ENCODE measurements around the gene PIK3AP1.

DNA sequence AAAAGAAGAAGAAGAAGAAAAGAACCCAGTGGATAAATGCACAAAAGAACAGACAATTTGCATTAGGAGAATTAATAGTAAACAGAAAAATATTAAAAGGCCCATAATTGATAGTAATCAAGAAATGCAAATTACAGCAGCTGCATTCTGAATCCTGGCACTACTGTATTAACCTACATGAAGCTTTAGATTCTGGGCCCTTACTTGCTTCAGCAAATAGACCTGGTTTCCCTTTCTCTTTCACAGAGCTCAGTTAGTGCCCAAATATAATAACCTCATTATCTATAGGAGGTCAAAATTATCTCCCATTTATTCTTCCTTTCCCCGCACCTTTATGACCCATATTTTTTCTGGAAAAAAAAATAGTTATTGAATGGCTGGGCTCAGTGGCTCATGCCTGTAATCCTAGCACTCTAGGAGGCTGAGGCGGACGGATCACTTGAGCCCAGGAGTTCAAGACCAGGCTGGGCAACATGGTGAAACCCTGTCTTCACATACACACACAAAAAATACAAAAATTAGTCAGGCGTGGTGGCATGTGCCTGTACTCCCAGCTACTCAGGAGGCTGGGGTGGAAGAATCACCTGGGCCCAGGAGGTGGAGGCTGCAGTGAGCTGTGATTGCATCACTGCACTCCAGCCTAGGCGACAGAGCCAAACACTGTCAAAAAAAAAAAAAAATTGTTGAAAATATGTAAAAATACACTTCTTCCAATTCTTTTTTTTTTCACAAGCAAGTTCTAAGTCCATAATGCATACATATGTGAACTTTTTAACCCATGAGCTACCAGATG, 36.0 kb upstream of the PIK3AP1 start:
- TF ChIP-seq, protein P1, sequence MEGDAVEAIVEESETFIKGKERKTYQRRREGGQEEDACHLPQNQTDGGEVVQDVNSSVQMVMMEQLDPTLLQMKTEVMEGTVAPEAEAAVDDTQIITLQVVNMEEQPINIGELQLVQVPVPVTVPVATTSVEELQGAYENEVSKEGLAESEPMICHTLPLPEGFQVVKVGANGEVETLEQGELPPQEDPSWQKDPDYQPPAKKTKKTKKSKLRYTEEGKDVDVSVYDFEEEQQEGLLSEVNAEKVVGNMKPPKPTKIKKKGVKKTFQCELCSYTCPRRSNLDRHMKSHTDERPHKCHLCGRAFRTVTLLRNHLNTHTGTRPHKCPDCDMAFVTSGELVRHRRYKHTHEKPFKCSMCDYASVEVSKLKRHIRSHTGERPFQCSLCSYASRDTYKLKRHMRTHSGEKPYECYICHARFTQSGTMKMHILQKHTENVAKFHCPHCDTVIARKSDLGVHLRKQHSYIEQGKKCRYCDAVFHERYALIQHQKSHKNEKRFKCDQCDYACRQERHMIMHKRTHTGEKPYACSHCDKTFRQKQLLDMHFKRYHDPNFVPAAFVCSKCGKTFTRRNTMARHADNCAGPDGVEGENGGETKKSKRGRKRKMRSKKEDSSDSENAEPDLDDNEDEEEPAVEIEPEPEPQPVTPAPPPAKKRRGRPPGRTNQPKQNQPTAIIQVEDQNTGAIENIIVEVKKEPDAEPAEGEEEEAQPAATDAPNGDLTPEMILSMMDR (IDR thresholded peaks at IDR 0.05): no peak
- TF ChIP-seq RELA (CRISPR knock-in tag; IDR thresholded peaks at IDR 0.05; ENCODE audit: borderline replicate concordance) (no peak), ESRRA (CRISPR knock-in tag; IDR thresholded peaks at IDR 0.05; ENCODE audit: borderline replicate concordance) (no peak), NR2C2 (CRISPR knock-in tag; IDR thresholded peaks at IDR 0.05) (no peak), CBFB (CRISPR knock-in tag; IDR thresholded peaks at IDR 0.05; ENCODE audit: low read depth) (no peak)
- TF ChIP-seq, protein P2, sequence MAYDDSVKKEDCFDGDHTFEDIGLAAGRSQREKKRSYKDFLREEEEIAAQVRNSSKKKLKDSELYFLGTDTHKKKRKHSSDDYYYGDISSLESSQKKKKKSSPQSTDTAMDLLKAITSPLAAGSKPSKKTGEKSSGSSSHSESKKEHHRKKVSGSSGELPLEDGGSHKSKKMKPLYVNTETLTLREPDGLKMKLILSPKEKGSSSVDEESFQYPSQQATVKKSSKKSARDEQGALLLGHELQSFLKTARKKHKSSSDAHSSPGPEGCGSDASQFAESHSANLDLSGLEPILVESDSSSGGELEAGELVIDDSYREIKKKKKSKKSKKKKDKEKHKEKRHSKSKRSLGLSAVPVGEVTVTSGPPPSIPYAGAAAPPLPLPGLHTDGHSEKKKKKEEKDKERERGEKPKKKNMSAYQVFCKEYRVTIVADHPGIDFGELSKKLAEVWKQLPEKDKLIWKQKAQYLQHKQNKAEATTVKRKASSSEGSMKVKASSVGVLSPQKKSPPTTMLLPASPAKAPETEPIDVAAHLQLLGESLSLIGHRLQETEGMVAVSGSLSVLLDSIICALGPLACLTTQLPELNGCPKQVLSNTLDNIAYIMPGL (CRISPR knock-in tag; IDR thresholded peaks at IDR 0.05): no peak
- TF ChIP-seq, protein P3, sequence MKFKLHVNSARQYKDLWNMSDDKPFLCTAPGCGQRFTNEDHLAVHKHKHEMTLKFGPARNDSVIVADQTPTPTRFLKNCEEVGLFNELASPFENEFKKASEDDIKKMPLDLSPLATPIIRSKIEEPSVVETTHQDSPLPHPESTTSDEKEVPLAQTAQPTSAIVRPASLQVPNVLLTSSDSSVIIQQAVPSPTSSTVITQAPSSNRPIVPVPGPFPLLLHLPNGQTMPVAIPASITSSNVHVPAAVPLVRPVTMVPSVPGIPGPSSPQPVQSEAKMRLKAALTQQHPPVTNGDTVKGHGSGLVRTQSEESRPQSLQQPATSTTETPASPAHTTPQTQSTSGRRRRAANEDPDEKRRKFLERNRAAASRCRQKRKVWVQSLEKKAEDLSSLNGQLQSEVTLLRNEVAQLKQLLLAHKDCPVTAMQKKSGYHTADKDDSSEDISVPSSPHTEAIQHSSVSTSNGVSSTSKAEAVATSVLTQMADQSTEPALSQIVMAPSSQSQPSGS (CRISPR knock-in tag; IDR thresholded peaks at IDR 0.05; ENCODE audit: borderline replicate concordance, low read depth): no peak
- TF ChIP-seq, protein P4, sequence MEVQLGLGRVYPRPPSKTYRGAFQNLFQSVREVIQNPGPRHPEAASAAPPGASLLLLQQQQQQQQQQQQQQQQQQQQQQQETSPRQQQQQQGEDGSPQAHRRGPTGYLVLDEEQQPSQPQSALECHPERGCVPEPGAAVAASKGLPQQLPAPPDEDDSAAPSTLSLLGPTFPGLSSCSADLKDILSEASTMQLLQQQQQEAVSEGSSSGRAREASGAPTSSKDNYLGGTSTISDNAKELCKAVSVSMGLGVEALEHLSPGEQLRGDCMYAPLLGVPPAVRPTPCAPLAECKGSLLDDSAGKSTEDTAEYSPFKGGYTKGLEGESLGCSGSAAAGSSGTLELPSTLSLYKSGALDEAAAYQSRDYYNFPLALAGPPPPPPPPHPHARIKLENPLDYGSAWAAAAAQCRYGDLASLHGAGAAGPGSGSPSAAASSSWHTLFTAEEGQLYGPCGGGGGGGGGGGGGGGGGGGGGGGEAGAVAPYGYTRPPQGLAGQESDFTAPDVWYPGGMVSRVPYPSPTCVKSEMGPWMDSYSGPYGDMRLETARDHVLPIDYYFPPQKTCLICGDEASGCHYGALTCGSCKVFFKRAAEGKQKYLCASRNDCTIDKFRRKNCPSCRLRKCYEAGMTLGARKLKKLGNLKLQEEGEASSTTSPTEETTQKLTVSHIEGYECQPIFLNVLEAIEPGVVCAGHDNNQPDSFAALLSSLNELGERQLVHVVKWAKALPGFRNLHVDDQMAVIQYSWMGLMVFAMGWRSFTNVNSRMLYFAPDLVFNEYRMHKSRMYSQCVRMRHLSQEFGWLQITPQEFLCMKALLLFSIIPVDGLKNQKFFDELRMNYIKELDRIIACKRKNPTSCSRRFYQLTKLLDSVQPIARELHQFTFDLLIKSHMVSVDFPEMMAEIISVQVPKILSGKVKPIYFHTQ (CRISPR knock-in tag; IDR thresholded peaks at IDR 0.05): no peak
